Activated CD8-positive, alpha-beta T cell treated with anti-CD3 and anti-CD28 coated beads for 36 hours (primary cell): ENCODE data around the gene RASAL3. TPM values are rescaled to one million over a fixed set of nuclear protein-coding genes. Genes with fewer than 3 reads are reported as not detected.

Source experiments
- ATAC-seq: fragments of 200-7000 bp; cut with Tn5 transposase; one replicate; pipeline ENCODE4 v1.10.0; 2021; ENCODE audit warnings: mild to moderate bottlenecking, moderate library complexity
- CTCF ChIA-PET: fragments of 350-600 bp; sonication (Branson Sonifier 250); formaldehyde crosslinking; loops from one replicate; lab custom pipeline; 2021; ENCODE audit warnings: antibody characterized with exemption; lab: Charles Lee
- POLR2A ChIA-PET: fragments of 350-600 bp; sonication (Branson Sonifier 250); formaldehyde crosslinking; loops from one replicate; lab custom pipeline; 2021; ENCODE audit warnings: antibody characterized with exemption; lab: Charles Lee
- DNase-seq: peaks from one replicate; pipeline ENCODE4 v3.0.0-alpha.2; 2020
- H3K27ac Mint-ChIP-seq: one replicate; pipeline ENCODE4 v1.8.0; 2021; ENCODE audit warnings: mild to moderate bottlenecking, mixed read lengths
- H3K27me3 Mint-ChIP-seq: one replicate; pipeline ENCODE4 v1.8.0; 2021; ENCODE audit warnings: mixed read lengths
- H3K36me3 Mint-ChIP-seq: one replicate; pipeline ENCODE4 v1.8.0; 2021; ENCODE audit warnings: low read depth, mixed read lengths
- H3K4me1 Mint-ChIP-seq: one replicate; pipeline ENCODE4 v1.8.0; 2021; ENCODE audit warnings: low read depth, mixed read lengths
- H3K4me3 Mint-ChIP-seq: one replicate; pipeline ENCODE4 v1.8.0; 2021; ENCODE audit warnings: mild to moderate bottlenecking, moderate library complexity, mixed read lengths
- H3K9me3 Mint-ChIP-seq: one replicate; pipeline ENCODE4 v1.8.0; 2021; ENCODE audit warnings: mixed read lengths
- intact Hi-C: fragments of 100-400 bp; cut with micrococcal nuclease; formaldehyde crosslinking; loops from one replicate; pipeline ENCODE4 v1.10.0; 2022
- total RNA-seq, 2 experiments: library from RNA; stranded (reverse); gene quantifications; one replicate each; pipeline ENCODE4 v1.2.3, GENCODE V29; 2021
- TF ChIP-seq, protein P1 (sequence below): fragments of 200-600 bp; IDR thresholded peaks from one replicate; pipeline ENCODE4 v1.8.0; 2022; ENCODE audit warnings: antibody characterized with exemption, mild to moderate bottlenecking

The RASAL3 gene
- total RNA-seq, 2 experiments from 2014 or later, result 83.9 to 85.8 TPM

DNA sequence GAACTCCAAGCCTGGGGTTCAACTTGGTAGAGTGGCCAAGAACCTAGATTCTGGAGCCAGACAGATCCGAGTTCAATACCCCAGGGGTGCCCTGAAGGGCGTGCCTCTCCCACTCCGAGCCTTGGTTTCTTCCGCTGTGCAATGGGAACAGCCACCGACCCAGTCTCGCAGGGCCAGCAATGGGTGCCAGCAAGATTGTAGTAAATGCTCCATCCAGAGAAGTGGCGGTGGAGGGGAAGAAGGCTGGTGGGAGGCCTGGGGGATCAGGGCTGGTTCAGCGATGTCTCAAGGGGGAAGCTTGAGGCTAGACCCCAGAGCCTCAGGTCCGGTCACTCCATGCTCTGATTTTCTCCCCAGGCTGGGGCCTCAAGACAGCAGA, 19.1 kb downstream of the RASAL3 start:
- CTCF ChIA-PET, result interaction anchor here (1.0 kb wide), 1 partner anchor 26 kb away, joined by 3 read pairs; no protein-coding TSS in a partner anchor
- no peak for DNase-seq
- ATAC-seq, result no peak
- Mint-ChIP-seq H3K36me3 (peaks cover under 1% of the 10 kb centered on the region), H3K4me3 (no peak overlapping the region), H3K27me3 (no peaks in the 10 kb centered on the region), H3K9me3 (no peaks in the 10 kb centered on the region), H3K27ac (no peak overlapping the region), H3K4me1 (peaks cover 4% of the 10 kb centered on the region)
- intact Hi-C loops, result no loop called here
- POLR2A ChIA-PET, result interaction anchor here (1.8 kb wide), 1 partner anchor 12 kb away, joined by 4 read pairs; no protein-coding TSS in a partner anchor
- TF ChIP-seq, protein P1, sequence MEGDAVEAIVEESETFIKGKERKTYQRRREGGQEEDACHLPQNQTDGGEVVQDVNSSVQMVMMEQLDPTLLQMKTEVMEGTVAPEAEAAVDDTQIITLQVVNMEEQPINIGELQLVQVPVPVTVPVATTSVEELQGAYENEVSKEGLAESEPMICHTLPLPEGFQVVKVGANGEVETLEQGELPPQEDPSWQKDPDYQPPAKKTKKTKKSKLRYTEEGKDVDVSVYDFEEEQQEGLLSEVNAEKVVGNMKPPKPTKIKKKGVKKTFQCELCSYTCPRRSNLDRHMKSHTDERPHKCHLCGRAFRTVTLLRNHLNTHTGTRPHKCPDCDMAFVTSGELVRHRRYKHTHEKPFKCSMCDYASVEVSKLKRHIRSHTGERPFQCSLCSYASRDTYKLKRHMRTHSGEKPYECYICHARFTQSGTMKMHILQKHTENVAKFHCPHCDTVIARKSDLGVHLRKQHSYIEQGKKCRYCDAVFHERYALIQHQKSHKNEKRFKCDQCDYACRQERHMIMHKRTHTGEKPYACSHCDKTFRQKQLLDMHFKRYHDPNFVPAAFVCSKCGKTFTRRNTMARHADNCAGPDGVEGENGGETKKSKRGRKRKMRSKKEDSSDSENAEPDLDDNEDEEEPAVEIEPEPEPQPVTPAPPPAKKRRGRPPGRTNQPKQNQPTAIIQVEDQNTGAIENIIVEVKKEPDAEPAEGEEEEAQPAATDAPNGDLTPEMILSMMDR, result no peak

DNA sequence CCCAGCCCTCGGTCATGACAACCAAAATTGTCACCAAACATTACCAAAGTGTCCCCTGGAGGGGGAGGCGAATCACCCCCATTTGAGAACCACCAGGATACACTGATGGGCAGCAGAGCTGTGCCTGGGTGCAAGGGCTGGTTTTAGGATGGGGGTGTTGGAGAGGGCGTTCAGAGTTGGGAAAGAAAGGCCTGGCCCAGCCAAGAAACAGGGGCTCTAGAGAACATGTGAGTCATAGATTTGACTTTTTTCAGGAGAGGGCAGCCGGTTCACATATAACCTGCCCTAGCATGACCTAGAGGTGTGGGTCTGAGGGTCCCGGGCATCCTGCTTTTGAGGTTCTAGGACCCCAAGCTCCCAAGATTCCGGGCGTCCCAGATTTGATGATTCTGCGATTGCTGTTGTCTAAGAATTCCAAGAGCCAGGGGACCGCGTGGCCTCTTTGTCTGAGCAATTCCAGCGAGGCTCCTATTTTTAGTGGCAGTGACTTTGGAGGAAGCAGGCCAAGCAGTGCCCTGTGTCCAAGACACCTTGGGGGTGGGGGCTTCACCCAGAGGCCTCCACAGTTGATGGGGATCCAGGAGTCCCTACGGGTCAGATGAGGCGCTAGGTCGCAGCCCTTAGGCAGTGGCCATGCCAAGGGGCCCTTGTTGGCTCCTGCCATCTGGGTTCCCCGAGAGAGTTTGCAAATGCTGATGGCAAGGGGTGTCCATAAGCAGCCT, 19.7 kb downstream of the RASAL3 start:
- Mint-ChIP-seq H3K27ac (no peak overlapping the region), H3K4me1 (peaks cover 3% of the 10 kb centered on the region), H3K9me3 (no peaks in the 10 kb centered on the region), H3K27me3 (no peaks in the 10 kb centered on the region), H3K36me3 (no peaks in the 10 kb centered on the region), H3K4me3 (no peak overlapping the region)
- TF ChIP-seq, protein P1, result no peak
- DNase-seq, result no peak
- no peak for ATAC-seq
- ChIA-PET CTCF (no interaction called here), POLR2A (interaction anchor here (1.1 kb wide), 1 partner anchor 12 kb away, joined by 4 read pairs; no protein-coding TSS in a partner anchor)
- intact Hi-C loops, result no loop called here

DNA sequence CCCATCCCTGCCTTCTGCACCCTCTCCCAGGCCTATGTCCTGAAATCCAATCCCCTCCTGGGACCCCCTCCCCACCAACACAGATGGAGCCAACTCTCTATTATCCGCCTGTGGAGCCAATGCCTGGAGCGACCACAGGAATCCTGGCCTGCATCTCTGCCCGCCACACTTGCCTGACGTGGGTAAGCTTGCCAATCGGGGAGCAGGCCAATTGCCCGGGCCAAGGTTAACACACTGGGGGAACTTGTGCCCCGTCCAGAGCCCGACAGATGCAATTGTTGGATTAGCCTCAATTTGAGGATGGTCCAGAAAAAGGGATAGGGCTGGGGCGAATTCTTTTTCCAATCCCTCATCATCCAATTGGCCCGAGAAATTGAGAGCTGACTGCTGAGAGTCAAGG, 20.5 kb downstream of the RASAL3 start:
- DNase-seq (no peak), ATAC-seq (no peak)
- Mint-ChIP-seq H3K9me3 (no peaks in the 10 kb centered on the region), H3K36me3 (no peaks in the 10 kb centered on the region), H3K4me3 (no peak overlapping the region), H3K4me1 (peaks cover 2% of the 10 kb centered on the region), H3K27me3 (no peaks in the 10 kb centered on the region), H3K27ac (no peak overlapping the region)
- POLR2A ChIA-PET, result interaction anchor here (1.1 kb wide), 1 partner anchor 11 kb away, joined by 4 read pairs; no protein-coding TSS in a partner anchor
- intact Hi-C loops, result no loop called here
- TF ChIP-seq, protein P1, result no peak
- CTCF ChIA-PET, result no interaction called here

DNA sequence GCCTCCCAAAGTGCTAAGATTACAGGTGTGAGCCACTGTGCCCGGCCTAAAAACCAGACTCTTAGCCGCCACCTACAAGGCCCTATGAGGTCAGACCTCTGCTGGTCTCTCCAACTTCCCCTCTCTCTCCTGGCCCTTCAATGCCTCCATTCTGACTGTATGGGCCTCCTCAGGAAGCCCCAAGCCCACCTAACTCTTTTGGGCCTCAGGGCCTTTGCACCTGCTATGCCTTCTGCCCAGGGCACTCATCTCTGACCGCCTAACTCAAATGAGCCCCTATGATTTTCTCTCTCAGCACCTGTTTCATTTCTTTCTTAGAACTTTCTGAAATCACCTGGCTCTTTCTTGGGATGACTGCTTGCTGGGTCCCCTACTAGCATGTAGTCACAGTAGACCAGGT, 21.0 kb downstream of the RASAL3 start:
- Mint-ChIP-seq H3K4me3 (no peak overlapping the region), H3K27ac (no peak overlapping the region)
- POLR2A ChIA-PET, result no interaction called here

More for the DNA sequence above, 21.0 kb downstream of the RASAL3 start:
- CTCF ChIA-PET, result no interaction called here
- H3K27me3 Mint-ChIP-seq, result no peaks in the 10 kb centered on the region
- no peaks in the 10 kb centered on the region for H3K9me3 Mint-ChIP-seq
- ATAC-seq, result no peak
- no peak for DNase-seq
- TF ChIP-seq, protein P1, result no peak
- H3K4me1 Mint-ChIP-seq, result no peaks in the 10 kb centered on the region
- no peaks in the 10 kb centered on the region for H3K36me3 Mint-ChIP-seq
- intact Hi-C loops, result no loop called here
